Left kidney (tissue), 2 donors: Measurements from ENCODE around the gene BICRA. TPM values are rescaled to one million over a fixed set of nuclear protein-coding genes. Genes with fewer than 3 reads are reported as not detected.
"Not testable (repeated sequence)": the region's sequence is repeated elsewhere in the genome, so short reads cannot be mapped to it uniquely, and the experiment has no call there.

Experiments
- DNase-seq: peaks from one replicate; pipeline ENCODE4 v3.0.0-alpha.2; 2013
- polyA plus RNA-seq: library from polyadenylated mRNA; unstranded; fragments of 120-200 nt; gene quantifications from one replicate; pipeline ENCODE4 v1.2.1, GENCODE V29; 2013; ENCODE audit not compliant: insufficient read length

The BICRA gene
- polyA plus RNA-seq, 1 donor: 13.0 TPM

- DNase-seq: no peak
Observed at GRCh38 chr19:47713046-47714021, 104.4 kb downstream of the BICRA start, which contains the start of gene EHD2. TSS of gene EHD2 (plus strand) at chr19:47713422. CDS start at chr19:47716613, 3,191 bp downstream.

GRCh38 chr19:47714339-47714738 lies 105.4 kb downstream of the BICRA start:
- DNase-seq: no peak

- not testable (repeated sequence) for DNase-seq
Observed at GRCh38 chr19:47714855-47715254, 105.9 kb downstream of the BICRA start.

GRCh38 chr19:47716270-47716937 lies 107.5 kb downstream of the BICRA start:
- no peak for DNase-seq

GRCh38 chr19:47718415-47719046 lies 109.6 kb downstream of the BICRA start:
- DNase-seq: not testable (repeated sequence)

- DNase-seq: peak; percentile 72
Observed at GRCh38 chr19:47719047-47719859, 110.3 kb downstream of the BICRA start.

- DNase-seq: no peak
Observed at GRCh38 chr19:47720669-47721422, 111.9 kb downstream of the BICRA start.

GRCh38 chr19:47723581-47723940 lies 114.6 kb downstream of the BICRA start:
- no peak for DNase-seq

GRCh38 chr19:47725759-47726401 lies 116.9 kb downstream of the BICRA start:
- DNase-seq: no peak

- DNase-seq: no peak
Observed at GRCh38 chr19:47726467-47726866, 117.5 kb downstream of the BICRA start.

GRCh38 chr19:47728295-47728694 lies 119.4 kb downstream of the BICRA start:
- DNase-seq: not testable (repeated sequence)

- DNase-seq: no peak
Observed at GRCh38 chr19:47729468-47729798, 120.5 kb downstream of the BICRA start.

- no peak for DNase-seq
Observed at GRCh38 chr19:47729799-47730520, 121.0 kb downstream of the BICRA start.

GRCh38 chr19:47730521-47730889 lies 121.6 kb downstream of the BICRA start:
- DNase-seq: no peak

GRCh38 chr19:47730910-47731309 lies 122.0 kb downstream of the BICRA start:
- no peak for DNase-seq

- DNase-seq: no peak
Observed at GRCh38 chr19:47735131-47735530, 126.2 kb downstream of the BICRA start.

- no peak for DNase-seq
Observed at GRCh38 chr19:47740866-47741519, 132.1 kb downstream of the BICRA start.

- no peak for DNase-seq
Observed at GRCh38 chr19:47741544-47742140, 132.7 kb downstream of the BICRA start.

GRCh38 chr19:47742634-47743033 lies 133.7 kb downstream of the BICRA start:
- DNase-seq: no peak
